COLO829 (cell line): ENCODE data around the gene EXT2.

Experiments
- DNase-seq: peaks from one replicate; pipeline ENCODE4 v3.0.0; 2012; ENCODE audit warnings: low spot score

Gene EXT2

DNA sequence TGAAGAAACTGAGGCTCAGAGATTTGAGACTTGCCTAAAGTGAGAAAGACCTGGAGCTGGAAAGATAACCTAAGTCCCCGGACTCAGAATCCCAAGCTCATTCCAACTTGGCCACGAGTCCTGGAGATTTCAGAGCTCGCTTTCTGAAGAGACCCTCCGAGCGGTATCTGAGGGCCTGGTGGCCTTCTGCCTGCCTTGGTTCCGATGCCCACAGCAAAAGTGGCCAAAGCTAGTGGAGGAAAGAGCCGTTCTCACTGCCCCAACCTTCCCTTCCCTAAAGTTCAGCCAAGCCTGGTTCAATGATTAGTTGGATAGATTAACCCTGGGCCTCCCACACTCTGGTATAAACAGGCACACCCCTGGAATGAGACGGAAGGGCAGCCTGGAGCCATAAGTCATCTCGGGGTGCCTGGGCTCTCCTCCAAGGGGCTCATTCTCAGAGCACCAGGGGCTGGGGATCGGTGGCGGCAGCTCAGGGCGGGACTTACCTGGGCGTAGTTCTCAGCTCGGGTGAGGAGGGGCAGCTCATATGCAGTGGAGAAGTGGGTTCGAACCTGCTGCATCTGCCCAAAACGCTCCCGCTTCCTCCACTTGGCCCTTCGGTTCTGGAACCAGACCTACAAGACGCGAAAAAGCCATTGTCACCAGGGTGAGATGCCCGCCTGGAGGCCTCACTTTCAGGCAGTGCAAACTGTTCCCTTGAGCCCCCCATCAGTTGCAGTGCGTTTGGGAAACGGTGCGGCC is 171.7 kb downstream of the EXT2 start:
- no peak for DNase-seq

DNA sequence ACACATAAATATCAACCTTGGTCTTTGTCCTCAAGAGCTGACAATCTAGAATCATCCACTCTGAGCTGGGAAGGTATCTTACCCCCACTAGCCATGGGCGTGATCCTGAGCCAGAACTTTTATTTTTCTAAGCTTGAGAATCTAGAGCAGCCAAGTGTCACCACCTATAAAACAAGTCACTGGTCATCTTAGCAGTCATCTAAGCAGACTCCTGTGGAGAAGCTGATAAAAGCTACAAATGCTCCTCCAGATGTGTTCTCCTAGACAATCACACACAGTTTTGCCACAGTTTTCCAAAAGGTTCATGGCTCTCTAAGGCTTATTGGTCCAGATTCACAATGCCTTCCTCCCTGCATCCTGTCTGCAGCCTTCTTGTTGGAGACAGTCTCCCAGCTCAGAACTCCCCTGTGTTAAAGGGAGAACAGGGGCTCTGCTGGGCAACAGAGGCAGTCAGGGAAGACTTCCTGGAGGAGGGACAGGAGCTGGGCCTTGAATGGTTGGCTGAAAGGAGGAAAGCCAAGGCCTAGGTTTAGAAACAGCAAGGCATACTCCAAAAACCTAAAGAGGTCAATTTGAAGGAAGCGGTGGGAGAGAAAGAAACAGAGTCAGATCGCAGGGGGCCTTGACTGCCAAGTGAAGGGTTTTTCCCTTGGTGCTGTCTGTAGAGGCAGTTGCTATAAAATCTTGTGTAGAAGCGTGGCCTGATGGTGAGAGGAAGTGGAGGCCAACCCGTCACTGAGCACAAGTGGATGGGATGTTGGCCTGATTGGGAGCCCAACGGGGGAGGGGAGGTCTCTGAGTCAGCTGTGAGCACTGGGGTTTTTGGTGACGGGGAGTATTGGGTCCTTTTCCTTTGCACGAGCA is 172.5 kb downstream of the EXT2 start:
- no peak for DNase-seq

DNA sequence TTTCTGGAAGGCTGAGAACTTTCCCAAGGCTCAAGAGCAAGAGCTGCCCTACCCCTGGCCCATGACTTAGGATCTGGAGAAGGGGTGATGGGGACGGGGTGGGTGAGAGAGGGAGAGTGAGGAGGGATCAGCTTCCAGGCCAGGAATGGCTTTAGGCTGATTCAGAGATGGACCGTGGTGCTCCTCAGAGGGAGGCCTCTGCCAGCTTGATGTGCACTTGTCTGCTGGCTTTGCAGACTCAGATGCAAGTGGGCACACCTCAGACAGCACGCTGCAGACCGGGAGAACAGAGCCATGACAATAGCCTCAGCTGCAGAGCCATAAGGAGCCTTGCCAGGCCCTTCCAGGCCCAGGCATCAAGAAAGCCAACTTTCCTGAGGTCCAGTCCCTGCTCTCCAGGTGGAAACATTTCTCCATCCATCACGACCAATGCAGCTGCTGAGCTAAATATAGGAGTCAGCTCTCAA is 173.2 kb downstream of the EXT2 start:
- DNase-seq, result no peak

DNA sequence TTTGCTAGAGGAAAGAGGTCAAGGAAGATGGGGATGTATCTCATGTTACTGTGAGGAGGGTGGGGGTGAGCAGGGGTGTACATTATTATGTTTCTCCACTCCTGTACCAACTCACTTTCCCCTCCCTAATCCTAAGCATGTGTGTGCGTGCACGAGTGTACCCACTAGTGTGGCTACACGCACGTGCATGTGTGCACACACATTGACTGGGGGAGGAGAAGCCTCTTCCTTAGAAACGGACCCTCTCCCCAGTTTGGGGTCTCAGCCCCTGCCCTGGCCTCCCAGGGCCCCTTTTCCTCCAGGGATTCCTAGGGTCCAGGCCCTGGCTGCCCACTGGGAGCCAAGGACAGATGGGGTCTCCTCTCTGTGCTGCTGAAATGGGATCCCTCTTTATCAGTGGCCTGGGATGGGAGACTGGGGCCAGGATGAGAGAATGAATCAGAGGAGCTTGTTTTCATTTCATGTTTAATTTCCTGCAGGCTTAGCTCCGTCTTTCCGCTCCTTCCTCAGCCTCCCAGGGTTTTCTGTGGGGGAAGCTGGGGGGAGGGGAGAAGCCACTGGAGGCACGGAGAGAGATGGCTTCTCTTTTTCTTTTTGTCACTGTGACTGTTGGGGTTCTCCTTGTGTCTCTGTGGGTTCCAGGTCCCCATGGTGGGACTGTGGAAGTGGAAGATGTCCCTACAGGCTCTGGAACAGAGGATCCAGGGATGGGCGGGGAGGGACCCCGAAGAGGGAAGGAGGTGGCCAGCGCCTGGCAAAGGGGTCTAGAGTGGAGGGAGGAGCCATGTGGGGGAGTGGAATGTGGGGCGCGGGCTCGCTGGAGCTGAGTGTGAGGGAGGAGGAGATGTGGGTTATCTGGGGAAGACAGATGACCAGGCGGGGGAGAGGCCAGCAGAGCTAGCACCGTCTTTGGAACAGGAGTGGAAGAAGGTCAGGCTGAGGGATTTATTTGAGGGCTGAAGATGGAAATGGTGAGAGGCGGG is 174.2 kb downstream of the EXT2 start:
- no peak for DNase-seq

DNA sequence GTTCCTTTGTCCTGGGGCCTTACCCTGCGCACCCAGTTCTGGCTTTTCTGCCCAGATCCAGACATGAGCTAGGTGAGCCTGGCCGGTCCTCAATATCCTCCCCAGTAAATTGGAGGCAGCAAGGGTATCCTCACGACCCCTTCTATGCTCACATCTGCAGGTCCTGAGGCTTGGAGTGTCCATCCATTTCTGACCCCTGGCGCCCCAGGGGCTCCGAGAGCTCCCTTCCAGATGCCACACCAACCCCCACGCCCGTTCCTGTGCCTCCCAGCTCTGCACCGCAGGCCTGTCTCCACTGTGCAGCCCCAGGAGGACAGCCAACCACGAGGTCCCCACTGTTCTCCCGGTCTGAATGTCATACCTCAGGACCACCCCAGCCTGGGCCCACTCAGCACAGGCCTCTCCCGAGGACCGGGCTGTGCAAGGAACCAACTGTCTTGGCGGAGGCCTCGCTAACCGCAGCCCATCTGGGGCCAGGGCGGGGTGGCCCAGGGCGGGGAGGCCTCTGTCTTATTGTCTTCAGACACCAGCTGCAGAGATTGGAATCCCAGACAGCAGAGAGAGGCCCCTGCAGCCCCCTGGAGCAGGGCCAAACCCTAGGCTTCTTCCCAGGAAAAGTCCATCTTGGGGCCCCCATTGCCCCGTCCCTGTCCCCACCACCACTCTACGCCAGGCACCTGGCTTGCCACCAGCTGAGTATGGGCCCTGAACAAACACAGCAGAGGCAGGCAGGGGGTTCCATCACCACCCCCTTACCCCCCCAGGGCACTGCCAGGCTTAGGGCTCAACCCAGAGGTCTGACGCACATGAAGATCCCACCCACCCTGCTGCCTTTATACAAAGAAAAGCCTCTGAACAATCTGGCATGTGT is 175.2 kb downstream of the EXT2 start:
- DNase-seq, result no peak

DNA sequence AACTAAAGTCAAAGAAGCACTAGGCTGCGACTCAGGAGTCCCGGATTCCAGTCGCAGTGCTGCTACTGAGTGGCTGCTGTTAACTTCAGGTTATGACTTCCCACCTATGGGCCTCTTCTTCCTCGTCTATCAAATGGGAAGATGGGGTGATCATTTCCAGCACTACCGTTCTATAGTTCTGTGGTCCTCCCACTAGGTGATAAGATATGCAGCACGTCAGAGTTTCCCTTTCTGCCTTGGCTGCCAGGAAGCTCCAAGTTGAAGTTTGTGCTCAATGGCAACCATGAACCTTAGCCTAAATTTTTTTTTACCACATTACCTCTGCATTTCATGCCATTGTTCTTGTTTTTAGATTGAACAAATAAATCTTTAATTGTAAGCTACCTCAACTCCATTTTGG is 175.8 kb downstream of the EXT2 start:
- no peak for DNase-seq

DNA sequence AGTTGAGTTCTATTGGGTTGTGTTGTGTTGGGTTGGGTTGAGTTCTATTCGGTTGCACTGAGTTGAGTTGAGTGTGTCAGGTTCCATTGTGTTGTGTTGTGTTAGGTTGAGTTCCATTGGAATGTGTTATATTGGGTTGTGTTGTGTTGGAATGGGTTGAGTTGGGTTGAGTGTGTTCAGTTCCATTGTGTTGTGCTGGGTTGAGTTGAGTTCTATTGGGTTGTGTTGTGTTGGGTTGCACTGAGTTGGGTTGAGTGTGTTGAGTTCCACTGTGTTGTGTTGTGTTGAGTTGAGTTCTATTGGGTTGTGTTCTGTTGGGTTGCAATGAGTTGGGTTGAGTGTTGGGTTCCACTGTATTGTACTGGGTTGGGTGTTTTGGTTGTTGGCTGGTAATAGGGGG is 178.9 kb downstream of the EXT2 start:
- no peak for DNase-seq

DNA sequence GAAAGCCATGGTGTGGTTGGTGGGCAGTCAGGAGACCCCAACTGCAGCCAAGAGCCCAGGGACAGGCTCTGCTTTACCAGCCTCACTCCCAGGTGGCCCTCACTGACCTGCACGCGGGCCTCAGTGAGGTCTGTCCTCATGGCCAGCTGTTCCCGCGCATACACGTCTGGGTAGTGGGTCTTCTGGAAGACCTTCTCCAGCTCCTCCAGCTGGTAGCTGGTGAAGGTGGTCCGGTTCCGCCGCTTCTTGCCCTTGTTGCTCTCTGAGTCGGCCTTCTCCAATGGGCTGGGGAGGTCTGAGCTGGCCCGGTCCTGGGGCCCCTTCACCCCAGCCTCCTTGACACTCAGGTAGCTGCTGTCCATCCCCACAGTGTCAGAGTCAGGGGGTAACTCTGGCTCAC is 179.8 kb downstream of the EXT2 start:
- no peak for DNase-seq

DNA sequence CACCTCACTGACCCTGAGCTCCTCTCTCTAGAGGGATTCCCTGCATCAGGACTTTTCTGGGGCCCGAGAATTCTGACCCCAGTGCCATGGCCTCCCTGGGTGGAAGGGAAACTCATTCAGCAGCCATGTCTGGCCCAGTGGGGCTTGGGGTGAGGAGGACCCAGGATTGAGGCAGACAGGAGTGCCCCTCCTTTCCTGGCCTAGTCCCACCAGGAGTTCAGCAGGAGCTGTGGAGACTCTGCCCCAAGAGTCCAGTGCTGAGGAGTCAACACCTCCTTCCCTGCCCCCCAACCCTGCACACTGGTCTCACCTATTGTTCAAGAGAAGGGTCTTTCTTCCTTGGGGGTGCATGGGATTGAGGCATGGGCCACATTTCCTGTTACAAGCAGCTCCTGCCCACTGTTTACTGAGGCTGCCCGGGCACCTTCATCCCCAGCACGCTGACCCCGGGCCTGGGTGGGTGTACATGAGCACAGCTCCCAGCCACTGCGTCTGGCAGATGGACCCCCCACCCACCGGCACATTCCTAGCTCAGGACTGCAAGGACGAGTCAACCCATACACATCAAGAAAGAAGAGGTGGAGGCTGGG is 180.6 kb downstream of the EXT2 start:
- DNase-seq, result no peak

DNA sequence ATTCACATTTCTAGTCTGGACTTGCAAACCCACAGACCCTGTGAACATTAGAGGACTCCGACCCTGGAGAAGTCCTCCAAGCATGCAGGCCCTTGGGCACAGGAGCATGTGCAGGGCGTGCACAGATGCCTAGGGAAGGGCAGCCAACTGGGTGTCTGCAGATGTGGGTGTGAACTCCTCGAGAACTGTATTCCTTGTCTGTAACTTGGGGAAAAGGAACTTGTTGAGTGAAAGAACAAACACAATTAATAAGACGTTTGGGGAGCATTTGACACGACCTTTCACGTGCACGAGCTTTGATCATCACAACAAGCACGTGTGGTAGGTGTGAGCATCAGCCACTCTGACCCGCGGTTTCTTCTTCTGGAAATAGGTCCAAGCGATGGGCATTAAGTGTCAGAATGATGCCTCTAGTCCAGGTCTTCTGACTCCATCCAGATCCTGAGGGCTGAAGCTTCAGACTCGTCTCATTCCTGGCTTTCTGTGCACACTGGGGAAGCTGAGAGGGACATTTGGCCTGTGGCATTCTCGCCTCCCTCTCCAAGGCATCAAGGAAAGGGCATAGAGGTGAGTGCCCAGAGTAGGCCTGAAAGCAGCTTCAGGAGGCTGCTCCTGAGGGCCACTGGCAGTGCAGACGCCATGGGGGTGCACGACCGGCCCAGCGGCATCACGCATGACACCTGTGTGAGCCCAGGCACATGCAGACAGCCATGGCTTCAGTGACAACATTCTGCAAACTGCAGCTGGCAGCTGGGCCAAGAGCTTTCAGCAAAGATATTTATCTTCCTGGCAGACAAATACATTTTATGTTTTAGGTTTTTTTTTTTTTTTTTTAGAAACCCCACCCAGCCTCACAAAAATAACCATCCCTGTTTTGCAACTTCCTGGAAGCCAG is 182.0 kb downstream of the EXT2 start:
- no peak for DNase-seq

DNA sequence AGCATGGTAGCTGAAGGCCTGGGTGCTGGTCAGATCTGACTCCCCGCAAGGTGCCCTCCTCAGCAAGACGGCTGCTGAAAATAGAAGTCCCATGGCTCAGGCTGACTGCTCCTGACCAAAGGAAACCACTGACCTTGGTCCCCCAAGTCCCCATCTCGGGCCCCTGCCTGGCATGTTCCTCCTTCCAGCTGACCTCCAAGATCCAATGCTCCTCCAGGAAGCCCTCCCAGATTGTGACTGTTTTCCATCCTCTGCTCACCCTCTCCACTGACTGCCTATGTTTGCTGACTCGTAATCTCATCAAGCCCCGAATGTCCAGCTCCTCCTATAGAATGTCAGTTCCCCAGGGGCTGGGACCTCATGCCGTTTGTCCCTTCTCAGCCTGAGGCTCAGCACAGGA is 184.0 kb downstream of the EXT2 start:
- DNase-seq, result no peak

DNA sequence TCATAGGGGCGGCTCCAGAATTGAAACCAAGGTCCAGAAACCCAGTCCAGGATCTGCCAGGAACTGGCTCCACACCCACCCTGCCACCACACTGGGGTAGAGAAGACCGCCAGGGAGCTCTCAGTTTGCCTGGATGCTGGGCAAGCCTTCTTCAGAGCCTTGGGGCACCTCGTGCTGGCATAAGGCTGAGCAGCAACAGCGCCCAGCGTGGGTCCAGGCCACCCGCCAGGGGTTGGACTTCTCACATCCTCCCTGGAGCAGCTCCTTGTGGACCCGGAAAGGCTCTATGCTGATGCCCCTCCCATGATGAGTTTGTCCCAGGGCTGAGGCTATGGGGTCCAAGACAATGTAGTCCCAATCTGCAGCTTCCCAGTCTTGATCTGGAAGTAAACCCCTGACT is 184.8 kb downstream of the EXT2 start:
- DNase-seq, result no peak

DNA sequence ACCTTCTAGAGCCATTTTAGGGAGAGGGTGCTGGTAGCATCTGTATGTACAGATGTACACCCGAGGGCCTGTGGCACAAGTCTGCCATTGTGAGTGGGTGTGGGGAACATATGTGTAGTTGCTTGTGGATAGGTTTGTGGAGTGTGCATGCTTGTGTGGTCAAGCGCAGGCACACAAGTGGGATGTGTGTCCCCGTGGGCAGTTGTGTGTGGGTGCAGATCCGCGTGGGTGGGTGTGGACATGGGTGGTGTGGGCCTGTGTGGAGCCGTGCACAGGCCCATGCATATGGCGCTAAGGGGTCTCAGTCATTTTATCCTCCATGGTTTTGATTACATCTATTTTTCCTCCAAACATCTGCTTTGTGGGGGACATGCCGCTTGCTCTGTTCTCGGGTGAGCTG is 185.7 kb downstream of the EXT2 start:
- DNase-seq, result no peak

DNA sequence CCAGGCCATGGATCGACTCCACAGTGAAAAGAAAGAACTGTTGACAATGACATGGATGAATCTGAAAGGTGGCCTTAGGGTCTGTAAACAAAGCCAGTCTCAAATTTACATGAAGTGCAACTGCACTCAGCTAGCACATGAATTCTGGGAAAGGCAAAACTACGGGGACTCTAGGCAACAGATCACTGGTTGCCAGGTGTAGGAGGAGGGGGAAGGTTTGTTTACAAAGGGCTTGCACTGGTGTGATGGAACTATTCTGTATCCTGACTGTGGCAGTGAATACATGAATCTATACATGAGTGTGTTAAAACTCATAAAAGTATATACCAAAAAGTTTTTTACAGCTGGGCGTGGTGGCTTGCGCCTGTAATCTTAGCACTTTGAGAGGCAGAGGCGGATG is 187.1 kb downstream of the EXT2 start:
- DNase-seq, result no peak

DNA sequence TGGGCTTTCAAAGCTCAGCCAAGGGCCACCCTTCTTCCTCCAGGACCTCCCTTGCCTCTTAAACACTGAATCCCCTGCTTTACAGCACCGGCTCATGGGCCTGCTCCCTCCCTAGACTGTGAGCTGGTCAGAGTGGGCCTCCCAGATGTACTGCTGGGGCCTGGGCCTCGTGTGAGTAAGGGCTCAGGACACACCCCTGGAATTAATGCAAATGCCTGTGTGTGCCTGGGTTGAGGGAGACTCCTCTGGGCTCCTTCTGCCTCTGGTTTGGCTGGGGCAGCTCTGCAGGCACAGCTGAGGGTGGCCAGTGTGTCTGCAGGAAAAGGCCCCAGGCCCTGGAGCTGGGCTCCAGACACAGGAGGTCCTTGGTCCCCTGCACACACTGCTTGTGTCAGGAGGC is 190.3 kb downstream of the EXT2 start:
- DNase-seq, result no peak

DNA sequence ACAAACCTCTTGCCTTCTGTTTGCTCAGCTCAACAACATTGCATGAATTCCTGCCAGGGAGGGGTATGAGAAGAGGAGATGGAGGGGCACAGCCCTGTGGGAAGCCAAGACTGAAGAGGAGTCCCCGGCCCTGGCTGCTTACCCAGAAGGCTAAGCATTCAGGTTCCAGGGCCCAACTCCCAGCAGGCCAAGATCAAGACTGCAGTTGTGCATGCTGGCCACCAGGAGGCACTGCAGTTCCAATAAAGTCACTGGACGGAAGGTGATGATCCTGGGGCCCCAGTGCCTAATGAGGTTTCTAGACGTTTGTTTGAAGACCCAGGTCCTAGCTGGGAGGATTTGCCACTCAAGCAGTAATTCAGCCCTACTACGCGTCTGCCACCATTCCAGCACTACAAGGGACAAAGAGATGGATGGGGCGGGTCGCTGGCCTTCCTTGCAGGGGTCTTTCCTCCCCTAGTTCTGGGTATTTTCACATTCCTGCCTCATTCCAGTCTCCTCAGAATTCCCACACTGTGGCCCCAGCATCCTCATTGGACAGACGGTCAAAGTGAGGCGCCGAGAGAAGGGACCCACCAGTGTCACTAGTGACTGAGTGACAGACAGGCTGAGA is 190.9 kb downstream of the EXT2 start:
- peak; percentile 75 for DNase-seq

DNA sequence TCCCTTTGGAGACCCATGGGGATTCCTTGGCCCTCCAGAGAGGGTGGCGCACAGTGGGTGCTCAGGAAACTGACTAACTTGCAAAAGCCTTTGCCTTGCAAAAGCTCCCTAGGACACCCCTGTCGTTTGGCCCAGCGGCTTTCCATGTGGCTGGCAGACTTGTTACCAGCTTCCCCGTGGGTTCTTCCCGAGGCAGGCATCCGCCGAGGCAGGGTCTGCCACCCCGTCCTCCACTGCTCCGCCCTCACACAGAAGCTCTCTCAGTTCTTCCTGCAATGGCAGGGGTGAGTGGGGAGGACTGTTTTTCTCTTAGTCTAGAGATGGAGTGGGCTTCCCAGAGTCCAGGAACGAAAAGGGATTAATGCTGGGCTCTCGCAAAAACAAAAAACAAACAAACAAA is 191.4 kb downstream of the EXT2 start:
- DNase-seq, result no peak

DNA sequence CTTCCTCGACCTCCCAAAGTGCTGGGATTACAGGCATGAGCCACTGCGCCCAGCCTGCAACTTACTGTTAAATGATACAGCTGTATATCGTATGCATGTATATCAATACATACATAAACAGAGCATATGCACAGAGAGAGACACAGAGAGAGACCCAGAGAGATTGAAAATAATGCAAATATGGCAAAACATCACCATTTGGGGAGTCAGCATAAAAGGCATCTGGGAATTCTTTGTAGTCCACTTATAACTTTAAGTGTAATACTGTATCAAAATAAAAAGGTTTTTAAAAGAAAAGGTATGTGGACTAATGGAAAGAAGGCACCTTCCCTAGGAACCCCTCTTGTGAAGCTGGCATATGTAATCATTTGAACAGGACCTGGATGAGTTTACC is 192.7 kb downstream of the EXT2 start:
- no peak for DNase-seq

DNA sequence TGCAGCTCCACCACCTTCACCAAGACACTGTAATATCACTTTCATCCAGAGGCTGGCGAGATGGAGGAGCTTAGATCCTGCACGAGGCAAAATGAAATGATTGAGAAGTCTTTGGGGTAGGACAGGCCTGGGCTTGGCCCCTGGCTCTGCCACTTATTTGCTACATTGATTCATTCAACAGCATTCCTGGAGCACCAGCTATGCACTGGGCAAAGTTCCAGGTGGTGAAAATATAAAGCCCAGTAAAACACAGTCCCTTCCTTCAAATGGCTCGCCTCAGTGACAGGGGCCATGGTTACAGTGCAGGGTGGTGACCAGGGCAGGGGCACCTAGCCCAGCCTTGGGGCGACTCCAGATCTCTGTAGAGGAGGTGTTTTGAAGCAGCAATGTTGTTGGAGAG is 194.7 kb downstream of the EXT2 start:
- DNase-seq, result no peak
